ENCODE measurements around the gene GP1BA. TPM values are rescaled to one million over a fixed set of nuclear protein-coding genes. Genes with fewer than 3 reads are reported as not detected.

GP1BA gene
- total and polyA plus RNA-seq, 2 donors (not counting 3 experiments of a cell fraction or from before 2014, with no cell fraction given), result not detected

DNA sequence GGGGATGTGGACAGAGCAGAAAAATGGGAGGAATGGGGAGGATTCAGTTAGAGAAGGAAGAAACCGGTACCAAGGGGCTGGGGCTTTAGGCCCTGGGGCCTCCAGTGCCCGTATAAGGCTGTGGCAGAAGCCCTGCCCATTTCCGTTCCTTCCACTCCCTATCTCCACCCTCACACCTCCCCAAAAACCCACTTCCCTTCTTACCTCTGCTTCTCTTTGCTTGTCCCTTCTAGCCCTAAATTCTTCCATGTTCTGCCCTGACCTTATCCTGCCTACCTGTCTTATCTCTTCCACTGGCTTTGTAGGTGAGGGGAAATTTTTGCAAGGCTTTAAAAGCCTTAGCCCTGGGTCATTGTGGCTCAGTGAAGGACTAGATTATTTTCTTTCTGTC lies 12.1 kb downstream of the GP1BA start:
- Histone ChIP-seq H3K27me3 (ENCODE audit: control insufficient read depth in 2 of 2, insufficient read depth in 2 of 2, low read length in 2 of 2) (no peaks in the 10 kb centered on the region), H3K27ac (ENCODE audit: insufficient read depth, low read depth, low read length) (no peak overlapping the region), H3K4me2 (ENCODE audit: insufficient read depth, low read length) (no peak overlapping the region), H3K9me3 (replicated peaks; ENCODE audit: control insufficient read depth, insufficient read depth, low read length) (no peaks in the 10 kb centered on the region), H3K4me3 (replicated peaks in 1 of 3; ENCODE audit: insufficient read depth in 1 of 3, low read depth in 1 of 3, low read length in 3 of 3) (no peak overlapping the region), H3K36me3 (ENCODE audit: control insufficient read depth in 2 of 2, extremely low read depth in 1 of 2, insufficient read depth in 2 of 2, low read length in 2 of 2) (peaks cover 13 to 28% of the 10 kb centered on the region in 2 experiments), H3K9ac (replicated peaks; ENCODE audit: extremely low read depth, insufficient read depth, low read length) (no peak overlapping the region), H3K9me1 (replicated peaks; ENCODE audit: control insufficient read depth, extremely low read depth, insufficient read depth, low read length) (no peaks in the 10 kb centered on the region), H3K79me2 (ENCODE audit: control insufficient read depth, insufficient read depth, low read length) (peaks cover 81% of the 10 kb centered on the region), H4K20me1 (replicated peaks; ENCODE audit: control insufficient read depth, extremely low read depth, insufficient read depth, low read length) (no peaks in the 10 kb centered on the region), H3K4me1 (ENCODE audit: control insufficient read depth, extremely low read depth, insufficient read depth, low read length) (peaks cover 30% of the 10 kb centered on the region), H2AFZ (ENCODE audit: low read depth, low read length) (no peak overlapping the region)
- CTCF ChIA-PET, result no interaction called here
- no peak for FAIRE-seq
- intact Hi-C loops (cut with micrococcal nuclease), result no loop called here
- BruUV-seq (replicated peaks), result no TSS peak
- dilution Hi-C loops (cut with MboI; ENCODE audit: extremely low pct_ligation_motif_present, low sequenced_read_pairs), result no loop called here
- DNase-seq (ENCODE audit: low read depth, low spot score), result no peak
- POLR2A ChIA-PET, result no interaction called here
- TF ChIP-seq GATA2 (IDR thresholded peaks at IDR 0.05; ENCODE audit: insufficient read depth, insufficient read length, low read depth, low read length), result no peak
- no peak for TF ChIP-seq JUN (IDR thresholded peaks at IDR 0.05; ENCODE audit: borderline replicate concordance, insufficient read depth, insufficient read length, low read depth)
- no peak for TF ChIP-seq EZH2 (IDR thresholded peaks at IDR 0.05; ENCODE audit: borderline replicate concordance, low read depth, low read length, severe bottlenecking)

DNA sequence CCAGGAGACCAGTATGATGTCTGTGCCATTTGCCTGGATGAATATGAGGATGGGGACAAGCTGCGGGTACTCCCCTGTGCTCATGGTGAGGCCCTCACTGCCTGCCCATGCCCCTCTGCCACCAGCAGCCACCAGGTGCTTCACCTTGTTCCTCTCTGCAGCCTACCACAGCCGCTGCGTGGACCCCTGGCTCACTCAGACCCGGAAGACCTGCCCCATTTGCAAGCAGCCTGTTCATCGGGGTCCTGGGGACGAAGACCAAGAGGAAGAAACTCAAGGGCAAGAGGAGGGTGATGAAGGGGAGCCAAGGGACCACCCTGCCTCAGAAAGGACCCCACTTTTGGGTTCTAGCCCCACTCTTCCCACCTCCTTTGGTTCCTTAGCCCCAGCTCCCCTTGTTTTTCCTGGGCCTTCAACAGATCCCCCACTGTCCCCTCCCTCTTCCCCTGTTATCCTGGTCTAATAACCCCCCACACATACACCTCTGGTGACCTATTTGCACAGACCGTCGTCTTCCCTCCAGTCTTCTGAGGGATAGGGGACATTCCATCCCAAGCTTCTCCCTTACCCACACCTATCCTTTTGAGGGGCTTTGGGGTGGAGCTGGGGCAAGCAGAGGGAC lies 12.6 kb downstream of the GP1BA start:
- BruUV-seq (replicated peaks), result no TSS peak
- Histone ChIP-seq H3K4me1 (ENCODE audit: control insufficient read depth, extremely low read depth, insufficient read depth, low read length) (peaks cover 29% of the 10 kb centered on the region), H2AFZ (ENCODE audit: low read depth, low read length) (no peak overlapping the region), H3K36me3 (ENCODE audit: control insufficient read depth in 2 of 2, extremely low read depth in 1 of 2, insufficient read depth in 2 of 2, low read length in 2 of 2) (peaks cover 13 to 28% of the 10 kb centered on the region in 2 experiments), H3K9me3 (replicated peaks; ENCODE audit: control insufficient read depth, insufficient read depth, low read length) (no peaks in the 10 kb centered on the region), H4K20me1 (replicated peaks; ENCODE audit: control insufficient read depth, extremely low read depth, insufficient read depth, low read length) (no peaks in the 10 kb centered on the region), H3K79me2 (ENCODE audit: control insufficient read depth, insufficient read depth, low read length) (peaks cover 77% of the 10 kb centered on the region), H3K9ac (replicated peaks; ENCODE audit: extremely low read depth, insufficient read depth, low read length) (peak overlapping the region; percentile 12), H3K4me2 (ENCODE audit: insufficient read depth, low read length) (no peak overlapping the region), H3K4me3 (replicated peaks in 1 of 3; ENCODE audit: insufficient read depth in 1 of 3, low read depth in 1 of 3, low read length in 3 of 3) (no peak overlapping the region), H3K9me1 (replicated peaks; ENCODE audit: control insufficient read depth, extremely low read depth, insufficient read depth, low read length) (no peaks in the 10 kb centered on the region), H3K27me3 (ENCODE audit: control insufficient read depth in 2 of 2, insufficient read depth in 2 of 2, low read length in 2 of 2) (no peaks in the 10 kb centered on the region), H3K27ac (ENCODE audit: insufficient read depth, low read depth, low read length) (peak overlapping the region; percentile 49)
- dilution Hi-C loops (cut with MboI; ENCODE audit: extremely low pct_ligation_motif_present, low sequenced_read_pairs) (no loop called here), intact Hi-C loops (cut with micrococcal nuclease) (no loop called here)
- ChIA-PET CTCF (interaction anchor here (2.0 kb wide), 1 partner anchor 36 kb away, joined by 8 read pairs; no protein-coding TSS in a partner anchor), POLR2A (interaction anchor here (1.7 kb wide), 1 partner anchor 23 kb away, joined by 5 read pairs; the partner anchor contains the start of gene SPAG7)
- TF ChIP-seq CTCF (IDR thresholded peaks at IDR 0.05; ENCODE audit: extremely low read depth in 1 of 2, insufficient read depth in 1 of 2, low read depth in 1 of 2, low read length in 2 of 2) (no peak), POLR2AphosphoS5 (IDR thresholded peaks at IDR 0.05; ENCODE audit: insufficient read depth, low read depth, low read length) (peak; percentile 53)
- DNase-seq (ENCODE audit: low read depth, low spot score), result no peak
- FAIRE-seq, result no peak
